Measurements from ENCODE around the gene MOK.

DNA sequence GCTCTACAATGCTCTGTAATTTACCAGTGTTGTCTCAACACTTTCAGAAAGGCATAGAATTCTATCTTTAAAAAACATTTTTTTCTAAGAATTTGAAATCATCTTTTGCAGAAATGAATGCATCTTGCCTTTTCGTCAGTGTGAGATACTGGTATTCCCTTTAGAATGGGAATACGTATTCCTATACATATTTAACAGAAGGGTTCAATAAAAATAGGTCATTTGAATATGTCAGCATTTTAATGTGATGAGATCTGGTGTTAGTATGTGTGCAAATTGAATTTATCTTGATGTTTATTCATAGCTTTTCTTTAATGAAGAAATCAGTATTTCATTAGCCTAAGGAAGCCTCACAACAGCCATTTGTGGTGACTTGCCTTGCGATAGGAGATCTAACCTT lies 121.1 kb downstream of the MOK start:
- TF ChIP-seq, protein P1, sequence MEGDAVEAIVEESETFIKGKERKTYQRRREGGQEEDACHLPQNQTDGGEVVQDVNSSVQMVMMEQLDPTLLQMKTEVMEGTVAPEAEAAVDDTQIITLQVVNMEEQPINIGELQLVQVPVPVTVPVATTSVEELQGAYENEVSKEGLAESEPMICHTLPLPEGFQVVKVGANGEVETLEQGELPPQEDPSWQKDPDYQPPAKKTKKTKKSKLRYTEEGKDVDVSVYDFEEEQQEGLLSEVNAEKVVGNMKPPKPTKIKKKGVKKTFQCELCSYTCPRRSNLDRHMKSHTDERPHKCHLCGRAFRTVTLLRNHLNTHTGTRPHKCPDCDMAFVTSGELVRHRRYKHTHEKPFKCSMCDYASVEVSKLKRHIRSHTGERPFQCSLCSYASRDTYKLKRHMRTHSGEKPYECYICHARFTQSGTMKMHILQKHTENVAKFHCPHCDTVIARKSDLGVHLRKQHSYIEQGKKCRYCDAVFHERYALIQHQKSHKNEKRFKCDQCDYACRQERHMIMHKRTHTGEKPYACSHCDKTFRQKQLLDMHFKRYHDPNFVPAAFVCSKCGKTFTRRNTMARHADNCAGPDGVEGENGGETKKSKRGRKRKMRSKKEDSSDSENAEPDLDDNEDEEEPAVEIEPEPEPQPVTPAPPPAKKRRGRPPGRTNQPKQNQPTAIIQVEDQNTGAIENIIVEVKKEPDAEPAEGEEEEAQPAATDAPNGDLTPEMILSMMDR (IDR thresholded peaks at IDR 0.05) = no peak
- TF ChIP-seq POLR2A (IDR thresholded peaks at IDR 0.05) (no peak), POLR2AphosphoS5 (IDR thresholded peaks at IDR 0.05; ENCODE audit: insufficient read depth in 1 of 2, low read depth in 1 of 2) (no peak)

Data from vagina (tissue), 2 donors.